ENCODE data around the gene EFHC2. TPM values are rescaled to one million over a fixed set of nuclear protein-coding genes. Genes with fewer than 3 reads are reported as not detected.
A peak's percentile ranks its signal among the peaks of the same experiment; 100 is the strongest.
"Not testable (repeated sequence)": the region's sequence is repeated elsewhere in the genome, so short reads cannot be mapped to it uniquely, and the experiment has no call there.

EFHC2 gene
- total RNA-seq, 2 experiments from 2014 or later: 0.77 to 0.79 TPM

- no peak for DNase-seq
- H3K4me3 Mint-ChIP-seq: no peak overlapping the region
- no peaks in the 10 kb centered on the region for H3K36me3 Mint-ChIP-seq (ENCODE audit: low read depth)
- H3K27me3 Mint-ChIP-seq (ENCODE audit: low read depth): no peaks in the 10 kb centered on the region
- peaks cover 2% of the 10 kb centered on the region for H3K4me1 Mint-ChIP-seq (ENCODE audit: low read depth)
- no peak overlapping the region for H3K27ac Mint-ChIP-seq
- H3K9me3 Mint-ChIP-seq: no peaks in the 10 kb centered on the region
- CTCF ChIA-PET: interaction anchor here (0.7 kb wide), 1 partner anchor 489 kb away, joined by 6 read pairs; no protein-coding TSS in a partner anchor
- intact Hi-C loops (cut with micrococcal nuclease): no loop called here
Measured at GRCh38 chrX:44280116-44280515, 63.4 kb downstream of the EFHC2 start.

- Mint-ChIP-seq H3K27ac (no peak overlapping the region), H3K27me3 (ENCODE audit: low read depth) (no peaks in the 10 kb centered on the region)
- CTCF ChIA-PET: no interaction called here
Measured at GRCh38 chrX:44274096-44274495, 69.4 kb downstream of the EFHC2 start.

GRCh38 chrX:44267861-44268260, 75.6 kb downstream of the EFHC2 start:
- intact Hi-C loops (cut with micrococcal nuclease): no loop called here
- no peaks in the 10 kb centered on the region for H3K27me3 Mint-ChIP-seq (ENCODE audit: low read depth)
- H3K9me3 Mint-ChIP-seq: no peaks in the 10 kb centered on the region
- H3K27ac Mint-ChIP-seq: no peak overlapping the region
- H3K4me1 Mint-ChIP-seq (ENCODE audit: low read depth): peaks cover 29% of the 10 kb centered on the region
- CTCF ChIA-PET: interaction anchor here (0.6 kb wide), 1 partner anchor 232 kb away, joined by 3 read pairs; no protein-coding TSS in a partner anchor
- no peak for DNase-seq
- no peaks in the 10 kb centered on the region for H3K36me3 Mint-ChIP-seq (ENCODE audit: low read depth)
- no peak overlapping the region for H3K4me3 Mint-ChIP-seq

More at GRCh38 chrX:44274096-44274495, 69.4 kb downstream of the EFHC2 start:
- Mint-ChIP-seq H3K4me1 (ENCODE audit: low read depth) (peaks cover 16% of the 10 kb centered on the region), H3K9me3 (no peaks in the 10 kb centered on the region), H3K36me3 (ENCODE audit: low read depth) (no peaks in the 10 kb centered on the region), H3K4me3 (no peak overlapping the region)
- intact Hi-C loops (cut with micrococcal nuclease): no loop called here
- DNase-seq: no peak

GRCh38 chrX:44267116-44267515, 76.4 kb downstream of the EFHC2 start:
- Mint-ChIP-seq H3K27ac (no peak overlapping the region), H3K9me3 (no peaks in the 10 kb centered on the region), H3K36me3 (ENCODE audit: low read depth) (no peaks in the 10 kb centered on the region), H3K4me1 (ENCODE audit: low read depth) (peaks cover 26% of the 10 kb centered on the region), H3K4me3 (no peak overlapping the region), H3K27me3 (ENCODE audit: low read depth) (no peaks in the 10 kb centered on the region)
- intact Hi-C loops (cut with micrococcal nuclease): no loop called here
- DNase-seq: no peak
- CTCF ChIA-PET: no interaction called here

- H3K27ac Mint-ChIP-seq: peak overlapping the region; percentile 5
- H3K27me3 Mint-ChIP-seq (ENCODE audit: low read depth): no peaks in the 10 kb centered on the region
- intact Hi-C loops (cut with micrococcal nuclease): no loop called here
- peaks cover 29% of the 10 kb centered on the region for H3K4me1 Mint-ChIP-seq (ENCODE audit: low read depth)
- H3K9me3 Mint-ChIP-seq: no peaks in the 10 kb centered on the region
- DNase-seq: no peak
- no peak overlapping the region for H3K4me3 Mint-ChIP-seq
- CTCF ChIA-PET: no interaction called here
- no peaks in the 10 kb centered on the region for H3K36me3 Mint-ChIP-seq (ENCODE audit: low read depth)
Measured at GRCh38 chrX:44265559-44265958, 77.9 kb downstream of the EFHC2 start.

- no peak overlapping the region for H3K27ac Mint-ChIP-seq
Measured at GRCh38 chrX:44264936-44265335, 78.5 kb downstream of the EFHC2 start.

GRCh38 chrX:44261286-44261685, 82.2 kb downstream of the EFHC2 start:
- no peaks in the 10 kb centered on the region for H3K27me3 Mint-ChIP-seq (ENCODE audit: low read depth)
- peaks cover 39% of the 10 kb centered on the region for H3K4me1 Mint-ChIP-seq (ENCODE audit: low read depth)
- H3K9me3 Mint-ChIP-seq: no peaks in the 10 kb centered on the region
- peaks cover 4% of the 10 kb centered on the region for H3K36me3 Mint-ChIP-seq (ENCODE audit: low read depth)
- intact Hi-C loops (cut with micrococcal nuclease): no loop called here
- H3K4me3 Mint-ChIP-seq: no peak overlapping the region
- no peak overlapping the region for H3K27ac Mint-ChIP-seq
- no peak for DNase-seq
- CTCF ChIA-PET: interaction anchor here (0.7 kb wide), 1 partner anchor 8 kb away, joined by 4 read pairs; no protein-coding TSS in a partner anchor

More at GRCh38 chrX:44264936-44265335, 78.5 kb downstream of the EFHC2 start:
- intact Hi-C loops (cut with micrococcal nuclease): no loop called here
- H3K9me3 Mint-ChIP-seq: no peaks in the 10 kb centered on the region
- H3K27me3 Mint-ChIP-seq (ENCODE audit: low read depth): no peaks in the 10 kb centered on the region
- no peak overlapping the region for H3K4me3 Mint-ChIP-seq
- H3K36me3 Mint-ChIP-seq (ENCODE audit: low read depth): no peaks in the 10 kb centered on the region
- DNase-seq: no peak
- CTCF ChIA-PET: no interaction called here
- peaks cover 33% of the 10 kb centered on the region for H3K4me1 Mint-ChIP-seq (ENCODE audit: low read depth)

GRCh38 chrX:44260609-44261008, 82.9 kb downstream of the EFHC2 start:
- Mint-ChIP-seq H3K4me1 (ENCODE audit: low read depth) (peaks cover 38% of the 10 kb centered on the region), H3K36me3 (ENCODE audit: low read depth) (peaks cover 9% of the 10 kb centered on the region), H3K9me3 (peaks cover 5% of the 10 kb centered on the region), H3K27me3 (ENCODE audit: low read depth) (no peaks in the 10 kb centered on the region), H3K4me3 (no peak overlapping the region), H3K27ac (no peak overlapping the region)
- CTCF ChIA-PET: no interaction called here
- intact Hi-C loops (cut with micrococcal nuclease): no loop called here
- DNase-seq: no peak

GRCh38 chrX:44255742-44256141, 87.7 kb downstream of the EFHC2 start:
- DNase-seq; H3K27ac Mint-ChIP-seq; H3K27me3 Mint-ChIP-seq (ENCODE audit: low read depth); CTCF ChIA-PET; H3K4me3 Mint-ChIP-seq: not testable (repeated sequence)
- peaks cover 18% of the 10 kb centered on the region for H3K9me3 Mint-ChIP-seq
- H3K36me3 Mint-ChIP-seq (ENCODE audit: low read depth): peaks cover 11% of the 10 kb centered on the region
- intact Hi-C loops (cut with micrococcal nuclease): loop anchor here (10.0 kb wide), 1 partner anchor 819 kb away; no protein-coding TSS in a partner anchor
- H3K4me1 Mint-ChIP-seq (ENCODE audit: low read depth): peaks cover 33% of the 10 kb centered on the region

- peaks cover 18% of the 10 kb centered on the region for H3K9me3 Mint-ChIP-seq
- H3K4me1 Mint-ChIP-seq (ENCODE audit: low read depth): peaks cover 21% of the 10 kb centered on the region
- DNase-seq: no peak
- peak overlapping the region; percentile 72 for H3K27ac Mint-ChIP-seq
- no peak overlapping the region for H3K4me3 Mint-ChIP-seq
- CTCF ChIA-PET: interaction anchor here (1.6 kb wide), 1 partner anchor 9 kb away, joined by 8 read pairs; no protein-coding TSS in a partner anchor
- H3K27me3 Mint-ChIP-seq (ENCODE audit: low read depth): no peaks in the 10 kb centered on the region
- peaks cover 11% of the 10 kb centered on the region for H3K36me3 Mint-ChIP-seq (ENCODE audit: low read depth)
- intact Hi-C loops (cut with micrococcal nuclease): loop anchor here (10.0 kb wide), 1 partner anchor 821 kb away; no protein-coding TSS in a partner anchor
Measured at GRCh38 chrX:44253575-44253942, 89.9 kb downstream of the EFHC2 start.

GRCh38 chrX:44252688-44253574, 90.5 kb downstream of the EFHC2 start:
- not testable (repeated sequence) for H3K4me3 Mint-ChIP-seq; H3K27me3 Mint-ChIP-seq (ENCODE audit: low read depth)
- H3K9me3 Mint-ChIP-seq: peaks cover 18% of the 10 kb centered on the region
- peak overlapping the region; percentile 72 for H3K27ac Mint-ChIP-seq
- peak; percentile 76 for DNase-seq
- CTCF ChIA-PET: interaction anchor here (0.6 to 1.6 kb wide), 2 partner anchors 9 kb away, joined by 4 to 8 read pairs; no protein-coding TSS in a partner anchor
- intact Hi-C loops (cut with micrococcal nuclease): loop anchor here (10.0 kb wide), 1 partner anchor 822 kb away; no protein-coding TSS in a partner anchor
- H3K36me3 Mint-ChIP-seq (ENCODE audit: low read depth): peaks cover 11% of the 10 kb centered on the region
- peaks cover 21% of the 10 kb centered on the region for H3K4me1 Mint-ChIP-seq (ENCODE audit: low read depth)

GRCh38 chrX:44247468-44247867, 96.0 kb downstream of the EFHC2 start:
- intact Hi-C loops (cut with micrococcal nuclease): loop anchor here (5.0 to 10.0 kb wide), 3 partner anchors 65 to 627 kb away; partner anchors contain the start of genes EFHC2 and KDM6A
- CTCF ChIA-PET: no interaction called here
- H3K36me3 Mint-ChIP-seq (ENCODE audit: low read depth): no peaks in the 10 kb centered on the region
- no peak overlapping the region for H3K27ac Mint-ChIP-seq
- H3K4me3 Mint-ChIP-seq: no peak overlapping the region
- no peak for DNase-seq
- H3K9me3 Mint-ChIP-seq: no peaks in the 10 kb centered on the region
- H3K27me3 Mint-ChIP-seq (ENCODE audit: low read depth): no peaks in the 10 kb centered on the region
- H3K4me1 Mint-ChIP-seq (ENCODE audit: low read depth): peaks cover 17% of the 10 kb centered on the region

Data from activated naive CD4-positive, alpha-beta T cell treated with anti-CD3 and anti-CD28 coated beads for 36 hours (primary cell).